ENCODE data around the gene MTMR3. TPM values are rescaled to one million over a fixed set of nuclear protein-coding genes. Genes with fewer than 3 reads are reported as not detected.

The MTMR3 gene
- total RNA-seq, 1 experiment from 2014 or later = 27.0 TPM

- TF ChIP-seq CTCF (IDR thresholded peaks at IDR 0.05 in 2 of 3, conservative IDR thresholded peaks at IDR 0.05 in 1 of 3; ENCODE audit: borderline replicate concordance in 1 of 3, insufficient read depth in 1 of 3, low read depth in 2 of 3, low read length in 2 of 3) (no peak), EZH2phosphoT487 (IDR thresholded peaks at IDR 0.05; ENCODE audit: borderline replicate concordance) (no peak), ZFX (IDR thresholded peaks at IDR 0.05) (no peak)
These were observed 73.7 kb downstream of the MTMR3 start (continued) for GRCh38 chr22:29956680-29957079.

- intact Hi-C loops (cut with micrococcal nuclease) = no loop called here
- Histone ChIP-seq H4K20me1 (ENCODE audit: insufficient read depth) (no peaks in the 10 kb centered on the region), H3K4me1 (ENCODE audit: control insufficient read depth in 1 of 2, insufficient read depth in 2 of 2, low read length in 2 of 2) (peaks cover 0 to 3% of the 10 kb centered on the region in 2 experiments; a peak in 1 of 4 replicates), H3K4me3 (replicated peaks in 1 of 2; ENCODE audit: low read depth in 1 of 2, low read length in 2 of 2) (no peak overlapping the region), H3K4me2 (ENCODE audit: low read length) (no peak overlapping the region), H3K9ac (ENCODE audit: low read length) (no peak overlapping the region), H2AFZ (ENCODE audit: low read depth, low read length, poor library complexity, severe bottlenecking) (no peak overlapping the region), H3K27ac (ENCODE audit: low read depth, low read length) (no peak overlapping the region), H3K27me3 (ENCODE audit: insufficient read depth, low read length) (no peaks in the 10 kb centered on the region), H3K9me3 (ENCODE audit: control insufficient read depth in 1 of 2, insufficient read depth in 1 of 2, low read depth in 1 of 2, low read length in 2 of 2) (no peaks in the 10 kb centered on the region), H3K79me2 (ENCODE audit: insufficient read depth, low read length) (peaks cover 4% of the 10 kb centered on the region; the same call in 1 of the 2 replicates), H3K36me3 (ENCODE audit: control insufficient read depth in 1 of 2, insufficient read depth in 2 of 2, low read length in 2 of 2) (no peaks in the 10 kb centered on the region), H3K9me2 (ENCODE audit: insufficient read depth) (no peaks in the 10 kb centered on the region)
- ChIA-PET RAD21 (ENCODE audit: low non-redundant PET in 1 of 2, low total read pairs in 2 of 2, uncharacterized antibody in 2 of 2, unreplicated experiment in 2 of 2) (no interaction called here), POLR2A (no interaction called here), CTCF (no interaction called here)
- ATAC-seq (no peak), DNase-seq (ENCODE audit: low read depth, low spot score) (no peak)
- BruUV-seq (replicated peaks) = no TSS peak
- no peak for TF ChIP-seq ATF3 (IDR thresholded peaks at IDR 0.05)
- no peak for TF ChIP-seq YY1 (IDR thresholded peaks at IDR 0.05; ENCODE audit: extremely low read depth, insufficient replicate concordance, low read depth, low read length)
- no peak for TF ChIP-seq CTCF (IDR thresholded peaks at IDR 0.05 in 2 of 3, conservative IDR thresholded peaks at IDR 0.05 in 1 of 3; ENCODE audit: borderline replicate concordance in 1 of 3, insufficient read depth in 1 of 3, low read depth in 2 of 3, low read length in 2 of 3)
- TF ChIP-seq ELF1 (IDR thresholded peaks at IDR 0.05; ENCODE audit: borderline replicate concordance, low read depth) = no peak
- TF ChIP-seq MAX (IDR thresholded peaks at IDR 0.05) = no peak
- no peak for TF ChIP-seq TCF7L2 (IDR thresholded peaks at IDR 0.05; ENCODE audit: borderline replicate concordance, extremely low read depth, insufficient read depth, insufficient read length)
- no peak for TF ChIP-seq ZFX (IDR thresholded peaks at IDR 0.05)
- TF ChIP-seq SRF (IDR thresholded peaks at IDR 0.05; ENCODE audit: low read depth) = no peak
- TF ChIP-seq SIN3A (IDR thresholded peaks at IDR 0.05; ENCODE audit: low read depth) = no peak
- no peak for TF ChIP-seq SP1 (IDR thresholded peaks at IDR 0.05; ENCODE audit: low read depth)
- no peak for TF ChIP-seq EZH2phosphoT487 (IDR thresholded peaks at IDR 0.05; ENCODE audit: borderline replicate concordance)
- TF ChIP-seq CBX3 (IDR thresholded peaks at IDR 0.05; ENCODE audit: low read depth) = no peak
- TF ChIP-seq POLR2AphosphoS5 (IDR thresholded peaks at IDR 0.05; ENCODE audit: low read depth, low read length) = no peak
- TF ChIP-seq POLR2A (IDR thresholded peaks at IDR 0.05; ENCODE audit: borderline replicate concordance, extremely low read depth, insufficient read depth, insufficient read length) = no peak
These were observed 75.2 kb downstream of the MTMR3 start for GRCh38 chr22:29958170-29958569.

All from HCT116 (cell line).